ENCODE measurements around the gene EIF3D.

- TF ChIP-seq CTCF (IDR thresholded peaks at IDR 0.05 in 8 of 11, conservative IDR thresholded peaks at IDR 0.05 in 3 of 11) (no peak), POLR2A (IDR thresholded peaks at IDR 0.05) (no peak)
Measured at GRCh38 chr22:36546932-36547331, 18.0 kb upstream of the EIF3D start.
